GM18951 (cell line): ENCODE results near the gene NRP1.
"Not testable (repeated sequence)": the region's sequence is repeated elsewhere in the genome, so short reads cannot be mapped to it uniquely, and the experiment has no call there.

Experiments
- POLR2A ChIP-seq: IDR thresholded peaks from 4 replicates; pipeline ENCODE4 v1.6.1; 2011; ENCODE audit warnings: mild to moderate bottlenecking; ENCODE audit not compliant: insufficient read length, insufficient read depth; ENCODE audit errors: extremely low read depth
- in situ Hi-C: fragments of 300-500 bp; cut with MboI; formaldehyde crosslinking; loops from one replicate; pipeline ENCODE4 v1.12.0; 2022; ENCODE audit warnings: low sequenced_read_pairs, mixed read lengths, inconsistent platforms; ENCODE audit not compliant: unreplicated experiment

NRP1 gene

DNA sequence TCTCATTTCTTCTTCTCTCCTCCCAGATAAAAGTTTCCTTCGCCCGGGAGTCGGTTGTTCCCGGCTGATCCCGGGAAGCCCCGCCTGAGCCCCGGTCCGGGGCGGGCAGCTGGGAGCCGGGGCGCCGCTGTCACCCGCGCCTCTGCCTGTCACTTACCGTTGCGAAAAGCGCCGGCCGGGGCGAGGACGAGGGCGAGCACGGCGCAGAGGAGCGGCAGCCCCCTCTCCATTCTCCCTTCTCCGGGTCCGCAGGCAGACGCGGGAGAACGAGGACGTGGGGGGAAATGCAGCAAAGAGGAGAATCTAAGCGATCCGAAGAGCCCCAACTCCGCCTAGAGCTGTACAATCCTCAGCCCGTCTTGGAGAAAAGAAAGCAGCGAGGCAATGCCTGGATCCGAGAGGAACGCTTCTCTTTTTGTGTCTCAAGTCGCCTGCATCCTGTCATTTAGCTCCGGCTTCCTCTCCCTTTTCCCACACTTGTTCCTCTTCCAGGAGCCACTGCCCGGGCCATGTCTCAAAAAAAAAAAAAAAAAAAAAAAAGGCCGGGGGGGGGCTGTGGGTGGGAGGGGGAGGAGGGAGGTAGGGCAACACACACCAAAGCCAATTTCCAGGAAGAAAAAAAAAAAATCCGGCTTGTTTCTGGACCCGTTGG is at the start of gene NRP1:
NRP1 (minus strand) TSS at position 515 of the 652 bp plus-strand sequence; CDS start at position 230, 285 bp downstream.
- TF ChIP-seq POLR2A, result no peak
- in situ Hi-C loops, result loop anchor here (5.0 to 10.0 kb wide), 2 partner anchors 1201 to 1313 kb away; no protein-coding TSS in a partner anchor

GRCh38 chr10:33384201-33384600 is 49.7 kb upstream of the NRP1 start:
- in situ Hi-C loops, result not testable (repeated sequence)

DNA sequence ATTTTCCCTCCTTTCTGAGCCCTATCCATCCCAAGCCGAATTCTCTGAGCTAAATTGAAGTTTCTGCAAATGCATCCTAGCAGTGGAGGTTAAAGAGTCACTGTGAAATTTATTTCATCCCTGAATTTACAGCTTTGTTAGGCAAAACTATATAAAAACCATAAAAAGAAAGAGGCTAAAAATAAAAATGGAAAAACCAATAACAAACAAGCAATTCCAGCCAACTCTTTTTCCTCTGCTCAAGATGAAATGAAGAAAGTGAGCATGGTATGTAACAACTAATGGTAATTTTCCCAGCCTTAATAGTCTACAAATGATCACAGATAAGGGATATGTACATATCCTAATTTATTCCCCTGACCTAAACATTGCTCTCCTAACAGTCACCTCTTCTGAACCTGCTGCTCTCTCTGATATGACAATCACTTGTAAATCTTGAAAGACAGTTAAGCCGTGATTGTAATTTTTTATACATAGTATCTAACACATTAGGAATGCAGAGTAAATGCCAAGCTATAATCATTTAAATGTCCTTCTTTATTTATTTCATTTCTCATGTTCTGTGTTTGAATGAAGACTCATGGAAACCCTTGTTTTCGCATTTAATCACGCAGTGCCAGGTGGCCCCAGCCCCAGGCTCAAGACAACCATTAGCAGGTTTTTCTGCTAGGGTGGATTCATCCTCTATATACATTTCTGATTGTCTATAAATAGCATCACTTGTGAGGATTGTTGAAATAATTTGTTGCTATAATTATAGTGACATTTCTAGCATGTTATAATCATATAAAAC is 48.6 kb upstream of the NRP1 start:
- TF ChIP-seq POLR2A, result no peak

GRCh38 chr10:33382216-33382600 is 47.7 kb upstream of the NRP1 start:
- in situ Hi-C loops, result no loop called here
- TF ChIP-seq POLR2A, result no peak

More for the DNA sequence above, 48.6 kb upstream of the NRP1 start:
- in situ Hi-C loops, result no loop called here

DNA sequence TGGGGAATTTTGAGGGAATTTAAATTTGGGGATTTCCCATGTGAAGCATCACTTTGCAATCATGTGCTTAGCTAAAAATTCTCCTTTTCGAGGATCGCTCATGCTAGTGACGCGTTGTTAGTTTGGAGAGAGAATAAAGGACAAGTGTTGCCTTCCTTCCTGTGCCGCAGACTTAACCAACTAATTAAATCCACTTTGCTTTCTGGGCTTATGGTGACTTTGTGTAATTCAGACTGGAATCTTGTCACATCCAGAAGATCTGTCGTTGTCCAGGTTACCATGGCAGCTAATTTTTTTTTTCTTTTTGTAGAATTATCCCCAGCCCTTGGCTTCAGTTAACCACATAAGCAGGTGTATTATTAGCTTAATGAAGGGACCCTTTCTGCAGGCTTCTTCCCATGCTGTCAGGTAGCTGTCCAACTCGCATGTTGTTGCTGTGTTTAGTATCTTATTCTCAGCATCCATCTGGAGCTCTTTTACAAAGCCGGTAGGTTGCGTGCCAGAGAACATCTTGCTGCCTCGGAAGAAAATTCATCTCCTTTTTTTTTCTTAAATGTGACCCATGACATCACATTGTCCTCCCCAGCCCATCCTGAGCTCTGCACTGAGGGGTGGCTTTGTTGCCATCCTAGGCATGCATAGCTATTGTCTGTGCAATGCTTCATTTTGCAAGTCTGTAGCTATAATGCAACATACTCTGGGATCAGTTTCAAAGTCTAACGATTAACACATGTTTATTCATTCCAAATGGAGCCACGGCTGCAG is 47.2 kb upstream of the NRP1 start:
- in situ Hi-C loops, result no loop called here
- TF ChIP-seq POLR2A, result no peak

DNA sequence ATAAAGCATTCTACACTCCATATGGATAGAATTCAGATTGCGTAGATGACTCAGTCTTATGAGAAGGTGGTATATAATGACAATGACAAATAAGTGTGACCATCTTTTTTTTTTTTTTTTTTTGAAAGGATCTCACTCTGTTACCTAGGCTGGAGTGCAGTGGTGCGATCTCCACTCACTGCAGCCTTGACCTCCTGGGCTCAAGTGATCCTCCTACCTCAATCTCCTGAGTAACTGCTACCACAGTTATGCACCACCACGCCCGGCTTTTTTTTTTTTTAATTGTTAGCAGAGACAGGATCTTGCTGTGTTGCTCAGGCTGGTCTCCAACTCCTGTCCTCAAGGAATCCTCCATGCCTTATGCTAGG is 43.2 kb upstream of the NRP1 start:
- no peak for TF ChIP-seq POLR2A
- in situ Hi-C loops, result no loop called here

DNA sequence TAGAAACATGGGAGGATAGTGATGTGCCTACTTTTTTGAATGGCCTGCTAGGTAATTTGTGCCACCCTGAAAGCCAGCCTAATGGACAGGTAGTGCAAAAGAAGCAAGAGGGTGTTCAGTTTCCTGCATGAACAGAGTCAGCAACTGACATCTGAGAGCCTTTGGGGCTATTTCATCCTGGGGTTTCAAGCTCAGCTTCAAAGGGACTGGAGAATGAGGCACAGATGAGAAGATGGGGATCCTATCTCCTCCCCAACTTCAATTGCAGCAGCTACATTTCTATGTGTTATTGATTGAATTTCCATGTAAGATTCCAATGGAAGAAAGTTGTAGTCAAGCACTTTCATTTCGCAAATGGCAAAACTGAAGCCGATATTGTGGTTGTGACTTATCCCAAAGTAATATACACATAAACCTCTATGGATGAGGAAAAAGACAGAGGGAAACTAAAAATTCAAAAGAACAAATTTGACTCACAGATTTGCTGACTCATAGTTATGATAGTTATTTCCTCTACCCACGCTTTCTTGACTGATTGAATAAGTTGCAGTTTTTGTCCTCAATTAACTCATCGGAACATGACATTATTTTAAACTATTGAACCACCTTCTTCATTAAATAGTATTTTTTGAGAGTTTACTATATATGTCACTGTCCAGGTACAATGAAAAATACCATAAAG is 42.6 kb upstream of the NRP1 start:
- in situ Hi-C loops, result no loop called here
- no peak for TF ChIP-seq POLR2A

- TF ChIP-seq POLR2A, result no peak
- in situ Hi-C loops, result no loop called here
Measured at GRCh38 chr10:33376476-33376875, 42.0 kb upstream of the NRP1 start.

- no peak for TF ChIP-seq POLR2A
- in situ Hi-C loops, result no loop called here
Measured at GRCh38 chr10:33373263-33373662, 38.8 kb upstream of the NRP1 start.

DNA sequence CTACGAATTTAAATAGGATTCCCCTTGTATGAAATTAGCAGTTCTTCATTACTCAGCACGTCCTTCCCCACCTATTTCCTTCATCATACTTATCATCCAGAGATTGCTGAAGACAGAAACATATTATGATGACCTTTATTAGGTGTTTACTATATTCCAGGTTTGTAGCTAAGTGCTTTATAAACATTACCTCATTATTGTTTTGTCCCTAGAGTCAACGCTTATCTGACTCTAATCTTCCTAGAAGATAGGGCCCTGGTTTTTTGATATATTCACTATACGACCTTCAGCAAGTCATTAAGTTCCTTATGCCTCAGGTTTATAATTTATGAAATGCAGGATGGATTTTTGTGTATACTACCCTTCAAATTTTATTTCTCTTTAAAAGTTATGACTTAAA is 36.8 kb upstream of the NRP1 start:
- in situ Hi-C loops, result no loop called here
- TF ChIP-seq POLR2A, result no peak

- TF ChIP-seq POLR2A, result no peak
- in situ Hi-C loops, result no loop called here
Measured at GRCh38 chr10:33370434-33370930, 36.0 kb upstream of the NRP1 start.

- in situ Hi-C loops, result no loop called here
Measured at GRCh38 chr10:33368086-33368485, 33.6 kb upstream of the NRP1 start.

GRCh38 chr10:33365871-33366411 is 31.5 kb upstream of the NRP1 start:
- in situ Hi-C loops, result no loop called here
- no peak for TF ChIP-seq POLR2A

More at GRCh38 chr10:33368086-33368485, 33.6 kb upstream of the NRP1 start:
- no peak for TF ChIP-seq POLR2A
